ENCODE data around the gene RACGAP1.

The RACGAP1 gene

GRCh38 chr12:50052544-50052943 is 27.2 kb upstream of the RACGAP1 start:
- H3K27me3 ChIP-seq (ENCODE audit: insufficient read depth, low read length) = peaks cover 9% of the 10 kb centered on the region
- TF ChIP-seq, protein P1, sequence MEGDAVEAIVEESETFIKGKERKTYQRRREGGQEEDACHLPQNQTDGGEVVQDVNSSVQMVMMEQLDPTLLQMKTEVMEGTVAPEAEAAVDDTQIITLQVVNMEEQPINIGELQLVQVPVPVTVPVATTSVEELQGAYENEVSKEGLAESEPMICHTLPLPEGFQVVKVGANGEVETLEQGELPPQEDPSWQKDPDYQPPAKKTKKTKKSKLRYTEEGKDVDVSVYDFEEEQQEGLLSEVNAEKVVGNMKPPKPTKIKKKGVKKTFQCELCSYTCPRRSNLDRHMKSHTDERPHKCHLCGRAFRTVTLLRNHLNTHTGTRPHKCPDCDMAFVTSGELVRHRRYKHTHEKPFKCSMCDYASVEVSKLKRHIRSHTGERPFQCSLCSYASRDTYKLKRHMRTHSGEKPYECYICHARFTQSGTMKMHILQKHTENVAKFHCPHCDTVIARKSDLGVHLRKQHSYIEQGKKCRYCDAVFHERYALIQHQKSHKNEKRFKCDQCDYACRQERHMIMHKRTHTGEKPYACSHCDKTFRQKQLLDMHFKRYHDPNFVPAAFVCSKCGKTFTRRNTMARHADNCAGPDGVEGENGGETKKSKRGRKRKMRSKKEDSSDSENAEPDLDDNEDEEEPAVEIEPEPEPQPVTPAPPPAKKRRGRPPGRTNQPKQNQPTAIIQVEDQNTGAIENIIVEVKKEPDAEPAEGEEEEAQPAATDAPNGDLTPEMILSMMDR (IDR thresholded peaks at IDR 0.05; ENCODE audit: low read length) = no peak
- TF ChIP-seq EZH2 (IDR thresholded peaks at IDR 0.05; ENCODE audit: borderline replicate concordance, low read length) = no peak
- no peaks in the 10 kb centered on the region for H3K9me2 ChIP-seq (ENCODE audit: low read depth, low read length)
- no peaks in the 10 kb centered on the region for H3F3A ChIP-seq (ENCODE audit: insufficient read depth, low read length)
- no peaks in the 10 kb centered on the region for H3K9me3 ChIP-seq (ENCODE audit: low read length)
- H3K4me3 ChIP-seq (ENCODE audit: low read depth, low read length, poor library complexity, severe bottlenecking) = no peak overlapping the region
- H3K4me1 ChIP-seq (ENCODE audit: insufficient read depth, low read length, severe bottlenecking) = peaks cover 14% of the 10 kb centered on the region
- H3K36me3 ChIP-seq (ENCODE audit: insufficient read depth, low read length) = no peaks in the 10 kb centered on the region
- H3K9ac ChIP-seq (ENCODE audit: low read length) = no peak overlapping the region
- H3K79me2 ChIP-seq (ENCODE audit: insufficient read depth, low read length) = no peaks in the 10 kb centered on the region
- no peak overlapping the region for H3K4me2 ChIP-seq (ENCODE audit: low read length)
- H3K27ac ChIP-seq (ENCODE audit: low read depth, low read length, poor library complexity, severe bottlenecking) = no peak overlapping the region
- no peaks in the 10 kb centered on the region for H4K20me1 ChIP-seq (ENCODE audit: insufficient read depth, low read length)
- H2AFZ ChIP-seq (ENCODE audit: low read length) = no peak overlapping the region

DNA sequence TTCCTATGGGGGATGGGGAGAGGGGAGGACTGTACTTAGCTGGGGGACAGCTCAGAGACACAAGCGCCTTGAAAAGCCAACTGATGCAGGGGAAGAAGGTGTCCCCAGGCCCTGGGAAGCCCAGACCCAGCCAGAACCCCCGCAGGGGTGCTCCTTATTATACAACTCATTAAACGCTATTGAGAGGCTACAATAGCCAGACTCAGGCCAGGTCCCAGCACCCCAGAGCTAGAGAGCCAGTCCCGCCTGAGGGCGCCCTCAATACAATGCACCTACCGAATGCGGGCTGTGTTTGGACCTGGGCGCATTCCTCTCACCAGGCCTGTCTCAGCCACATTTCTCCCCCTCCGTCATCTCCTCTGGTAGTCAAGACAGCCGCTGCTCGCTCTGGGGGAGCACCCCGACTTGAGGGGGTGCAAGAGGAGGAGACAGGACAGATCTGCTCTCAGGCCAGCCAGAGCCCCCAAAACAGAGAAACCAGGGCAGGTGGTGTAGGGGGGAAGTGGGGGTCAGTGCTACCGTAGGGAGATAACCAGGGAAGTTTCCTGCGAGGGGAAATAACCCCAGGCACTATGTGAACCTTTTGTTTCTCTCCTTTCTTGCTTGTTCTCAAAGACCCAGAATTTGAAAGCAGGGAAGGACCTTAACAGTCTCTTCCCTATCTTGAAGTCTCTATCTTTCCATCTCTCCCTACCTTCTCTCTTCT is 26.0 kb upstream of the RACGAP1 start:
- no peak overlapping the region for H3K9ac ChIP-seq (ENCODE audit: low read length)
- H3K36me3 ChIP-seq (ENCODE audit: insufficient read depth, low read length) = no peaks in the 10 kb centered on the region
- H3K27me3 ChIP-seq (ENCODE audit: insufficient read depth, low read length) = peaks cover 3% of the 10 kb centered on the region; the same call in 1 of the 2 replicates
- no peak overlapping the region for H3K4me3 ChIP-seq (ENCODE audit: low read depth, low read length, poor library complexity, severe bottlenecking)
- no peak overlapping the region for H3K27ac ChIP-seq (ENCODE audit: low read depth, low read length, poor library complexity, severe bottlenecking)
- H3F3A ChIP-seq (ENCODE audit: insufficient read depth, low read length) = no peaks in the 10 kb centered on the region
- H3K79me2 ChIP-seq (ENCODE audit: insufficient read depth, low read length) = no peaks in the 10 kb centered on the region
- H3K9me3 ChIP-seq (ENCODE audit: low read length) = no peaks in the 10 kb centered on the region
- H3K4me2 ChIP-seq (ENCODE audit: low read length) = no peak overlapping the region
- H2AFZ ChIP-seq (ENCODE audit: low read length) = no peak overlapping the region
- TF ChIP-seq EZH2 (IDR thresholded peaks at IDR 0.05; ENCODE audit: borderline replicate concordance, low read length) = no peak
- TF ChIP-seq, protein P1 (IDR thresholded peaks at IDR 0.05; ENCODE audit: low read length) = no peak
- H3K4me1 ChIP-seq (ENCODE audit: insufficient read depth, low read length, severe bottlenecking) = peaks cover 7% of the 10 kb centered on the region
- no peaks in the 10 kb centered on the region for H4K20me1 ChIP-seq (ENCODE audit: insufficient read depth, low read length)
- no peaks in the 10 kb centered on the region for H3K9me2 ChIP-seq (ENCODE audit: low read depth, low read length)

- Histone ChIP-seq H2AFZ (ENCODE audit: low read length) (no peak overlapping the region), H3K36me3 (ENCODE audit: insufficient read depth, low read length) (no peaks in the 10 kb centered on the region), H3K27ac (ENCODE audit: low read depth, low read length, poor library complexity, severe bottlenecking) (no peak overlapping the region), H3K9me3 (ENCODE audit: low read length) (no peaks in the 10 kb centered on the region), H3K9ac (ENCODE audit: low read length) (no peak overlapping the region), H3K4me1 (ENCODE audit: insufficient read depth, low read length, severe bottlenecking) (peaks cover under 1% of the 10 kb centered on the region), H3K4me3 (ENCODE audit: low read depth, low read length, poor library complexity, severe bottlenecking) (no peak overlapping the region), H3K79me2 (ENCODE audit: insufficient read depth, low read length) (no peaks in the 10 kb centered on the region), H3K9me2 (ENCODE audit: low read depth, low read length) (no peaks in the 10 kb centered on the region), H4K20me1 (ENCODE audit: insufficient read depth, low read length) (no peaks in the 10 kb centered on the region), H3K27me3 (ENCODE audit: insufficient read depth, low read length) (peaks cover 3% of the 10 kb centered on the region; the same call in 1 of the 2 replicates), H3F3A (ENCODE audit: insufficient read depth, low read length) (no peaks in the 10 kb centered on the region), H3K4me2 (ENCODE audit: low read length) (no peak overlapping the region)
- TF ChIP-seq EZH2 (IDR thresholded peaks at IDR 0.05; ENCODE audit: borderline replicate concordance, low read length) = no peak
- TF ChIP-seq, protein P1 (IDR thresholded peaks at IDR 0.05; ENCODE audit: low read length) = no peak
These were observed 25.3 kb upstream of the RACGAP1 start for GRCh38 chr12:50050410-50051098.
